HG02623 (cell line): ENCODE results near the gene ADIPOR2.
"Not testable (repeated sequence)": the region's sequence is repeated elsewhere in the genome, so short reads cannot be mapped to it uniquely, and the experiment has no call there.

ENCODE experiments used
- ATAC-seq: cut with Tn5 transposase; IDR thresholded peaks from one replicate; pipeline ENCODE4 v1.9.1; 2021; ENCODE audit warnings: moderate library complexity; ENCODE audit not compliant: unreplicated experiment

Gene ADIPOR2

DNA sequence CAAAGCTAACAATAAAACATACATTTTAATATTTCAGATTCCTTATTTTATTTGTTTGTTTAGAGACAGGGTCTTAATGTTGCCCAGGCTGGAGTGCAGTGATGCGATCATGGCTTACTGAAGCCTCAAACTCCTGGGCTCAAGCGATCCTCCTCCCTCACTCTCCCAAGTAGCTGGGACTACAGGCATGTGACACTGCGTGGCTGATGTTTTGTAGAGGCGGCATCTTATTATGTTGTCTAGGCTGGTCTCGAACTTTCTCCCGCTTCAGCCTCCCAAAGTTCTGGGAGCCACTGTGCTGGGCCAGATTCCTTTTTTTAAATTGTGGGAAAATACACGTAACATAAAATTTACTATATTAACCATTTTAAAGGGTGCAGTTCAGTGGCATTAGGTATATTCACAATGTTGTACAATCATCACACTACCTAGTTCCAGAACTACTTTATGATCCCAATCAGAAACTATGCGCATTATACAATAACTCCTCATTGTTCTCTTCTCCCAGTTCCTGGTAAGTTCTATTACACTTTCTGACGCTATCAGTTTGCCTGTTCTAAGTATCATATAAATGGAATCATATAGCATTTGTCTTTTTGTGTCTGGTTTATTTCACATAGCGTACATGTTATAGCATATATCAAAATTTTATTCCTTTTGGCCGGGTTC is 40.3 kb downstream of the ADIPOR2 start:
- no peak for ATAC-seq

DNA sequence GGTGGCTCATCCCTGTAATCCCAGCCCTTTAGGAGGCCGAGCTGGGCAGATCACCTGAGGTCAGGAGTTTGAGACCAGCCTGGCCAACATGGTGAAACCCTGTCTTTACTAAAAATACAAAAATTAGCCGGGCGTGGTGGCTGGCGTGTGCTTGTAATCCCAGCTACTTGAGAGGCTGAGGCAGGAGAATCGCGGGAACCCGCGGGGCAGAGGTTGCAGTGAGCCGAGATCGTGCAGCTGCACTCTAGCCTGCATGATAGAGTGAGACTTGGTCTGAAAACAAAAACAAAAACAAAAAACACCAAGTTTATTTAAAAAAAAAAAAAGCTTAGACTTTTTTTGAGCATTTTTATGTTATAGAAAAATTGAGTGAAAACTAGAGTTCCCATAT is 40.8 kb downstream of the ADIPOR2 start:
- ATAC-seq, result not testable (repeated sequence)

DNA sequence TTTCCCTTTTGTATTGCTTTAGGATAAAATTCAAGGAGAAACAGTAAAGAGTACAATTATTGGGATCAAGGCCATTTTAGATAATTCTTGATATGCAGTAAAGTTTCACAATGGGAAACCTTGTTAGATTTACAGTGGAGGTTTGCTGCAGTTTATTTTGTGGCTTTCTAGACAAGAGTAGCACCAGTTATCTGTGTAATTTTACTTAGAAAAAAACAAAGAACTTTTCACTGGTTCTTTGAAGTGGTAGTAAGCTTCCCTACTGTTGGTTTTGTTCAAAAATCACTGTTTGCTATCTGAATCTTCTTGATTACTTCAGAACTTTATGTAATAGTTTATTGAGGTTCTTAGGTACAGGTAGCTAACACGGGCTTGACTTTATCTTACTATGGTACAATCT is 42.0 kb downstream of the ADIPOR2 start:
- no peak for ATAC-seq

DNA sequence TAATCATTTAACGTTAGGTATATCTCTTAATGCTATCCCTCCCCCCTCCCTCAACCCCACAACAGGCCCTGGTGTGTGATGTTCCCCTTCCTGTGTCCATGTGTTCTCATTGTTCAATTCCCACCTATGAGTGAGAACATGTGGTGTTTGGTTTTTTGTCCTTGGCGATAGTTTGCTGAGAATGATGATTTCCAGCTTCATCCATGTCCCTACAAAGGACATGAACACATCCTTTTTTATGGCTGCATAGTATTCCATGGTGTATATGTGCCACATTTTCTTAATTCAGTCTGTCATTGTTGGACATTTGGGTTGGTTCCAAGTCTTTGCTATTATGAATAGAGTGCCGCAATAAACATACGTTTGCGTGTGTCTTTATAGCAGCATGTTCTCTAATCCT is 42.8 kb downstream of the ADIPOR2 start:
- ATAC-seq, result not testable (repeated sequence)

DNA sequence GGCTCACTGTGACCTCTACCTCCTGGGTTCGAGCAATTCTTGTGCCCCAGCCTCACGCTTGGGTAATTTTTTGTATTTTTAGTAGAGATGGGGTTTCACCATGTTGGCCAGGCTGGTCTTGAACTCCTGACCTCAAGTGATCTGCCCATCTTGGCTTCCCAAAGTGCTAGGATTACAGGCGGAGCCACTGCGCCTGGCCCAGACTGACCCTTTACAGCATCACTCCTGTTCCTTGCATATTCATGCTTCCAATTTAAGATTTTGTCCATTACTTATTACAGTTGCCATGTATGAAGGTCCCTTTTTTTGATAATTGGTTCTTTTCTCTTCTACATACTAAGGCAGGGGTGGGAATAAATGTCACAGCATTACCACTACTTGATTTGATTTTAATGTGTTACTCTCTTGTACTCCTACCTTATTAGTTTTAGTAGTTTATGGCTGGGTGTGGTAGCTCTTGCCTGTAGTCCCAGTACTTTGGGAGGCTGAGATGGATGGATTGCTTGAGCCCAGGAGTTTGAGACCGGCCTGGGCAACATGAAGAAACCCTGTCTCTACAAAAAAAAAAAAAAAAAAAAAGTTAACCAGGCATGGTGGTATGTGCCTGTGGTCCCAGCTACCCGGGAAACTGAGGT is 46.9 kb downstream of the ADIPOR2 start:
- ATAC-seq, result no peak

DNA sequence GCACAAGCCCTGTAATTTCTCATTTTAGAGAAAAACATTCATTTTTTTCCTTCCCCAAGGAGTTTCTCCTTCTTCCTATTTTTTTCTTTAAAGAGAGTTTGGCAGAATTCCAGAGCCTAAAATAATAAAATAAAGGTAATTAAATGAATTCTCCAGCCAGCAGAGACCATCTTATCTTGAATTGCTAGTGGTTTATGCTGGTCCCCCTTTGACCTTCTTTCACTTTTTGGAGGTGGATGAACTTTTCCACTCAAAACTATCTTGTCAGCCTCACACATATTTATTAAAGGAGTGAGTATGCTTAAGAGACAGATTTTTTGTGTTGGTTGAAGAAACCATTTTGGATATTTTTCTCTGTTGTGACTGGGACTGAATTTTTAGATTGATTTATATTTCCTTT is 47.6 kb downstream of the ADIPOR2 start:
- ATAC-seq, result no peak

DNA sequence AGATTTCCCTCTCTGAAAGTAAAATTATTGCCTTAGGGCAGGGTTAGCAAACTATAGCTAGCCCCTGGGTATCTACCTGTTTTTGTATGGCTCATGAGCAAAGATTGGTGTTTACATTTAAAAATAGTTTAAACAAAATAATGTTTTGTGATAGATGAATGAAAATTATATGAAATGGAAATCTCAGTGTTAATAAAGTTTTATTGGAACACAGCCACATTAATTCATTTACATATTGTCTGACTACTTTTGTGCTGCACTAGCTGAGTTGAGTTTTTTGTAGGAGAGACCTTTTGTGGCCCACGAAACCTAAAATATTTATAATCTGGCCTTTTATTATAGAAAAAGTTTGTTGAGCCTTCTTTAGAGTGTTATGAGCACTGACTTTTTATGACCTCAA is 48.5 kb downstream of the ADIPOR2 start:
- no peak for ATAC-seq

DNA sequence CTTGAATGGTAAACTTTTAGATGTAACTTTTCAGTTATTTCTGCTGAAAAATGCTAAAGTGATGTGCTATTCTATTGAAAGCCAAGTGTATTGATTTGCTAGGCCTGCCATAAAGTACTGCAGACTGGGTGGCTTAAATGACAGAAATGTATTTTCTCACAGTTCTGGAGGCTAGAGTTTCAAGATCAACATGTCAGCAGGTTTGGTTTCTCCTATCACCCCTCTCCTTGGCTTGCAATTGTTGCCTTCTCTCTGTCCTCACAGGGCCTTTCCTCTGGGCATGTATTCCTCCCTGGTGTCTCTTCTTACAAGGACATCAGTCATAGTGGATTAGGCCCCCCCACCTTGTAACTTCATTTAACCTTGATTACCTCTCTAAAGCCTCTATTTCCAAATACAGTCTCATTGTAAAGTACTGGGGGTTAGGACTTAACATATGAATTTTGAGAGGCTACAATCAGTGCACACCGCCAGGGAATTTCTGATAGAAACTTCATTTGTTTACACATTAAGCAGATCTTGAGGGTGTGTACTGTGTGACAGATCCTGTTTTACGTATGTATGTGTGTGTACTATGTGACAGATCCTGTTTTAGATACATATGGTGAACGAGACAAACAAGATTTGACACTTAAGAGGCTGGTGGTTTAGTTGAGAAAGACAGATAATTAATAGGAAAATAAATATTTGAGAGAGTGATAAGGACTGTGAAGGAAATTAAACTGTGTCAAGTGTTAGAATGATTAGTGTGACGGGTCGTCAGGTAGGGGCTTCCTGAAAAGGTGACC is 49.5 kb downstream of the ADIPOR2 start:
- no peak for ATAC-seq

DNA sequence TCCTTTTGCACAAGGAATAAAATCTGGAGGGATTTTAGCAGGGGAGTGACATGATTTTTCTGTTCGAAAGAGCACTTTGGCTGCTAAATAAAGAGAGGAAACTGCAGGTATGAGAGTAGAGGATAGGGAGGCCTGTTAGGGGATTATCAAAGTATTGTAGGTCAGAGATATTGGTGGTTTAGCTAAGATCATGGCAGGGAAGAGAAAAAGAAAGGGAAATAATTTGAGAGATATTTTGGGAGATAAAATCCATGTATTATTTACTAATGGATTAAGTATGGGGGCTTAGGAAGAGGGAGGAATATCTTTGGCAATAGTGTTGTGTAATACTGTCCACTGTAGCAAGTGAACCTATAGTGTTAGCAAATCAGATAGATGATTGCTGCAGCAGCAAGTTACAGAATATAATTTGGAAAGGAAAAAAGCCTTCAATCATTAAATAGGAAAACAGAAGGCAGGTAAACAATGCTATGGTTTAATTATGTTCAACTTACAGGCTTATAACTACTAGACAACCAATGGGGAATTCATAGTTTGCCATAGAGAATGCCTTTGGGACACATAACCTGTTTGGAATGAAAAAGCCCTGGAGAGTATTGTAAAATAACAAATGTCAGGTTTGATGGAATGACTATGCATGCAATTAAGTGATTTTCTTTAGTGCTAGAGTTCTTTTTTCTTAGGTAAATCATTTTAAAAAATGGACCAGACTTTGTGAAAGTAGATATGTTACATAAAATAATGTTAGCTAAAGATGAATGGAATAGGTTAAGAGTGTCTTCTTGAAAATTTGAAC is 50.5 kb downstream of the ADIPOR2 start:
- ATAC-seq, result no peak

DNA sequence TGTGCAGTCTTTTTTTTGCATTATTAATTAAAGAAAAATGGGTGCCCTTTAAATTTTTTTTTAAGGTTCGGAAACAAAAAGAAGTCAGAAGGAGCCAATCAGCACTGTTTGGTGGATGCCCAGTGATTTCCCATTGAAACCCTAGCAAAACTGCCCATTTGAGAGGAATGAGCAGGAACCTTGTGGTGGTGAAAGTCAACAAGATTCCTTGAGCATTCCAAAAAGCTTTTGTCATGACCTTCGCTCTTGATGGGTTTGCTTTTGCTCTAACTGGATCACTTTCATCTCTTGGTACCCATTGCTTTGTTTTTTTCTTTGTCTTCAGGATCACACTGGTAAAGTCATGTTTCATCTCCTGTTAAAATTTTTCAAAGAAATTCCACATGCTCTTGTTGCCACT is 54.1 kb downstream of the ADIPOR2 start:
- no peak for ATAC-seq

DNA sequence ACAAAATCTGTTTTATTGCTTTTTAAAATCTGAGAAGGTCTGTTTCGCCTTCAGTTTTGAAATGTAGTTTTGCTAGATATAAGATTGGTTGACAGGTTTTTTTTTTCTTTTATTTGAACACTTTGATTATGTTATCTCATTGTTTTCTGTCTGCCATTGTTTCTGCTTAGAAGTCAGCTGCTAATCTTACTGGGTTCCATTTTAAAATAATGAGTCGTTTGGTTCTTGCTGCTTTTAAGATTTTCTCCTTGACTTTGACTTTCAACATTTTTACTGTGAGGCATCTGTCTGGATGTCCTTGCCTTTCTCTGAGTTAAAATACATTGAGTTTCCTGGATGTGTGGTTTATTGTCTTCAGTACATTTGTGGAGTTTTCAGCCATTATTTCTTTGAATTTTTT is 56.7 kb downstream of the ADIPOR2 start:
- ATAC-seq, result no peak

DNA sequence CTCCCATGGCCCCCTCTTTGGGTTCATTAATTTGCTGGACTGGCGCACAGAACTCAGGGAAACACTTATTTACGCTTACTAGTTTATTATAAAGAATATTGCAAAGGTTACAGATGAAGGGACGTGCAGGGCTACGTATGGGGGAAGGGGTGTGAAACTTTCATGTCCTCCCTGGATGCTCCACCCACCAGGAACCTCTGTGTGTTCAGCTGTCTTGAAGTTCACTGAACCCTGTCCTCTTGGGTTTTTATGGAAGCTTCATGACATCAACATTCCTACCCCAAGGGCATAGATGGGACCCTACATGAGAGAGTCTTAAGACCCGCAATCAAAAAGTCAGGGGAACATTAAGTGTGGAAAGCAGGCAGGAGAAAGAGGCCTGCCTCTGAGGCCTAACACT is 58.1 kb downstream of the ADIPOR2 start:
- ATAC-seq, result no peak

DNA sequence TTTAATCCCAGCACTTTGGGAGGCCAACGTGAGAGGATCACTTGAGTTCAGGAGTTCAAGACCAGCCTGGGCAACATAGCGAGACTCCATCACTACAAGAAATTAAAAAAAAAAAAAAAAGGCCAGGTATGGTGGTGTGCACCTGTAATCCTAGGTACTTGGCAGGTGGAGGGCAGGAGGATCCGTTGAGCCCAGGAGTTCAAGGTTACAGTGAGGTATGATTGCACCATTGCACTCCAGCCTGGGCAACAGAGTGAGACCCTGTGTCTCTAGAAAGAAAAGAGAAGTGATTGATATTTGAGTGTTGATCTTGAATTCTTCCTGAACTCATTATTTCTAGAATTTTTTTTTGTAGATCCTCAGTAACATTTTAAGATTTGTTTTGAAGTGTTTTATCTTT is 59.4 kb downstream of the ADIPOR2 start:
- no peak for ATAC-seq

DNA sequence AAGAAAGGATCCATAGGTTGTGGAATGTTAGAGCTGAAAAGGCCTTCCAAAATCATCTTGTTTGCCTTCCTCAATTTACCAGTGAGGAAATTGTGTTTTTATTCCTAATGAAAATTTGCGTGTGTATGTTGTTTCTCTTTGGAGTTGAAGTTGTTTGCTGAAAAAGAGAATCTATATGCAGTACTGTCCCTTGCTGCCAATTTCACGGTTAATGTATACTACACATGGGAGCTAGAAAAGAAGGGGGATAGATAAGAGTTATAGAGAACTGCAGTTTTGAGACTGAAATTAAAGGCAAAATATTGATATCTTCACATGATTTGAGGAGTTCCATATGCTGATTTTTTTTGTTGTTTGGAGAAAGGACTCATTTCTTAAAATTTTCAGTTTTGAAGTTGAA is 67.5 kb downstream of the ADIPOR2 start:
- no peak for ATAC-seq

DNA sequence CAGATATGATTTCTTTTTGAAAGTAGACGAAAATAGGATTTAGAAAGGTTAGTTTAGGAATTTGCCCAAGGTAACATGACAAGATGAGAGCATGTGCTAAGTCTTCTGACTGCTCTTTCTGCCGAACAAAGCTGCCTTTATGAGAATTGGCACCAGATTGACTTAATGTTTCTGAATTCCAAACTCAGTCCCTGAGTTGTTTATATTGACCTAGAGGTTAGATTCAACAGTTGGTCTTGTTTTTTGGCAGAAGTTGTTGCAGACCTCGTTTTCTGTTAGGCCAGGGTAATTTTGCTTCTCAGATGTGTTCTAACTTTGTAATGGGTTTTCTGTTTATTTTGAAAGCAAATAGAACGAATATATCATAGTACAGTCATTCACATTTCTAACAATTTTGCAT is 68.0 kb downstream of the ADIPOR2 start:
- ATAC-seq, result no peak

DNA sequence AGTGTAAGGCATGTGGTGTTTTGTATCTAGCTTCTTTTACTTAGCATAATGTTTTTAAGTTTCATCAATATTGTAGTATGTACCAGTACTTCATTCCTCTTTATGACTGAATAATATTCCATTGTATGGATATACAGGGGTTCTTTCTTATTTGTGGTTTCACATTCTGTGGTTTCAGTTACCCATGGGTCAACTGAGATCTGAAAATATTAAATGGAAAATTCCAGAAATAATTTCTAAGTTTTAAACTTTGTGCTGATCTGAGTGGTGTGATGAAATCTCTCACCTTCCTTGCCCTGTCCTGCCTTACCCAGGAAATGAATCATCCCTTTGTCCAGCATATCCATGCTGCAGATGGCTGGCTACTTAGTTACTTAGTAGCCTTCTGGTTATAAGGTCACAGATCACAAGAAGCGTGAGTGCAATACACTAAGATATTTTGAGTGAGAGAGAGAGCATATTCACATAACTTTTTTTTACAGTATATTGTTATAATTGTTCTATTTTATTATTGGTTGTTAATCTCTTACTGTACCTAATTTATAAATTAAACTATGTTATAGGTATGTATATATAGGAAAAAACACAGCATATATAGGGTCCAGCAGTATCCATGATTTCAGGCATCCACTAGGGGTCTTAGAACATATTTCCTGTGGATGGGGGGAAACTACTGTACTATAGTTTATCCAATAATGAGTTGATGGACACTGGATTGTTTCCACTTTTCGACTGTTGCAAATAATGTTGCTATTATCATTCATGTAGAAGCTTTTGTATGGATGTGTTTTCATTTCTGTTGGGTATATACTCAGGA is 69.9 kb downstream of the ADIPOR2 start:
- ATAC-seq, result no peak

DNA sequence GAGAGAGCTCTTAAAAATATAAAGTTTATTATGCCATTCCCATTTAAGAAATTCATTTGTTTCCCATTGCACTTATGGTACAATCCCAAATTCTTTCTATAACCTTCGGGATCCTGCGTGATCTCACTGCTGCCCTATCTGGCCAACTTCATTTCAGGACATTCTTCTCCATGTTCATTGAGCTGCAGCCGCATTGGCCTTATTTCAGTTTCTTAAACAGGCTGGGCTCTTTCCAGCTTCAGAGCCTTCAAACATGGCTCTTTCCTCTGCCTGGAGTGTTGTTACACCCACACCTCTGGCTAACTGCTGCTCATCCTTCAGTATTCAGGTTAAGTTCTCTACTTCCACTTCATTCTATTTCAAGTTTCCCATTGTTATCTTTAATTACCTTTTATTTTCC is 71.0 kb downstream of the ADIPOR2 start:
- no peak for ATAC-seq

DNA sequence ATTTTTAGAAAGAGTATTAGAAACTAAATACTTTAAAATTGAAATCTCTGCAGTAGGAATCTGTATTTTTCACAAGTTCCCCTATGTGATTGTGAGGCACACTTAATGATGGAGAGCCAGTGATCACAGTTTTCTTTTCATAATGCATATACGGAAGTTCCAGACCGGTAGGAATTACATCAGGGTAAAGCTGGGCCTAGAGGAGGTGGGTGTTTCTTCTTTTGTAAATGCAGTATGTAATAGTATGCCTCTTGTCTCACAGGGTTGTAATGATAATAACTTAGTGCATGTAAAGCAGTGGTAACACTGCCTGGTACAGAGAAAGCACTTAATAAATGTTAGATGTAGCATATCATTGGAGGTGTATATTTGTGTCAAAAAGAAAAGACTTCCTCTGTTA is 72.3 kb downstream of the ADIPOR2 start:
- ATAC-seq, result no peak

DNA sequence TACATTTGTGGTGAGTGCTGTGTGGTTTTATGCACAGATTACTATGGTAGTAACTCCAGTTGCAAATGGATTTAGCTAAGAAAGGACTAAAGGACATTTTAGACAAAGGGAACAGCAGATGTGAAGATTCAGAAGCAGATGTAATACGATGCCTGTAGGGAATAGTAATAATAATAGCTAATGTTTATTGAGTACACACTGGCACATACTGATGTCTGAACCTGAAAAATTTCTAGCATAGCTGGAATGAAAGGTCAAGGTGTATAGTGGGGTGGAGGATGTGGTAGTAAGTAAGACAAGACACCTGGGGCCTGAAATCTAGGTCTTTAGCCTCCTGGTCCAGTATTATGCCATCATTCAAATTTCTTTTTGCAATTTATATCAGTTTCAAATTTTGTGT is 75.2 kb downstream of the ADIPOR2 start:
- no peak for ATAC-seq

DNA sequence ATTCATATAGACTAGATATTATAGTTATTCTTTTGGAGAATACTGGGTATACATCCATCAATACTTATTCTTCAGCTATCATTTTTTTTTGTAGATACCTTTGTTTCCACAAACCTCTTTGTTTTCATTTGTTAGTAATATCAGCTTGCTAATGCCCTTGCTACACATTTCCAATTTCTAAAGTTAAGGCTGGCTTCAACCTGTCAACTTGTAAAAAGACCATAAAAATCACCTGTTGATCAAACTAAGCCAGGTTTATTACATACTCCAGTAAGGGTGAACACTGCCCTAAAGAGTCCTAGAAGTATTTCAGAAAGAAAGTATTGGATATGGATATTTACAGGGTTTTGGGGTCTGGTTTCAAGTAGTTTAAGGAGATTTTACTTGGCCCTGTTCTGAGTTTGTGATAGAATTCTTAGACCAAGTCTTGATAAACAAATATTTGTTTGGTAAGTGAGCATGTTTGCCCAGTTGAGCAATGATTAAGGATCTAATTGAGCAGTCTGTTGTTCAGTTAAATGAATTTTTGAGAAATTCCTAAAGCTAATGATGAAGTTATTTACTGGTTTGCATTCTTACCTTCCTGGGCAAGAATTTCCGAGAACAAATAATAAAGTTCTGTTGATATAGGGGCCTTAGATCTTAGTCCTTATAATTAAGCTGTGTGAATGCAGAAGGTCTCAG is 76.7 kb downstream of the ADIPOR2 start:
- no peak for ATAC-seq
